HEK293T (cell line): Measurements from ENCODE around the gene ELMOD1.

Experiments used
- CTCF ChIA-PET: fragments of 350-600 bp; formaldehyde crosslinking; extraction: SDS; loops from one replicate; lab custom pipeline; 2021; ENCODE audit warnings: antibody characterized with exemption, inconsistent platforms; lab: Yijun Ruan, JAX
- POLR2A ChIA-PET: fragments of 350-600 bp; formaldehyde crosslinking; extraction: SDS; loops from one replicate; lab custom pipeline; 2020; ENCODE audit warnings: antibody characterized with exemption, inconsistent platforms; lab: Yijun Ruan, JAX
- DNase-seq: peaks from one replicate; pipeline ENCODE4 v3.0.0; 2012; ENCODE audit warnings: mixed read lengths; ENCODE audit errors: extremely low spot score
- ARNT ChIP-seq: fragments of 450-650 bp; IDR thresholded peaks from 2 replicates; pipeline ENCODE4 v1.6.1; 2017; ENCODE audit warnings: mild to moderate bottlenecking
- BHLHE40 ChIP-seq: fragments of 450-650 bp; IDR thresholded peaks from 2 replicates; pipeline ENCODE4 v1.6.1; 2016; ENCODE audit warnings: mild to moderate bottlenecking, moderate library complexity, borderline replicate concordance
- CTBP1 ChIP-seq: fragments of 450-650 bp; IDR thresholded peaks from 2 replicates; pipeline ENCODE4 v1.6.1; 2016; ENCODE audit warnings: borderline replicate concordance
- ELF4 ChIP-seq: fragments of 450-650 bp; IDR thresholded peaks from 2 replicates; pipeline ENCODE4 v1.6.1; 2017; ENCODE audit warnings: antibody characterized with exemption
- FOXA1 ChIP-seq: fragments of 450-650 bp; IDR thresholded peaks from 2 replicates; pipeline ENCODE4 v1.6.1; 2016; ENCODE audit warnings: mild to moderate bottlenecking
- FOXK2 ChIP-seq: fragments of 450-650 bp; IDR thresholded peaks from 2 replicates; pipeline ENCODE4 v1.6.1; 2016; ENCODE audit warnings: mild to moderate bottlenecking
- FOXM1 ChIP-seq: fragments of 450-650 bp; IDR thresholded peaks from 2 replicates; pipeline ENCODE4 v1.6.1; 2017; ENCODE audit warnings: mild to moderate bottlenecking, borderline replicate concordance
- HDGF ChIP-seq: fragments of 450-650 bp; IDR thresholded peaks from 2 replicates; pipeline ENCODE4 v1.6.1; 2017; ENCODE audit warnings: antibody characterized with exemption, borderline replicate concordance
- L3MBTL2 ChIP-seq: fragments of 450-650 bp; conservative IDR thresholded peaks from 2 replicates; pipeline ENCODE4 v1.6.1; 2016; ENCODE audit warnings: mild to moderate bottlenecking
- LEF1 ChIP-seq: fragments of 450-650 bp; IDR thresholded peaks from 2 replicates; pipeline ENCODE4 v1.6.1; 2017; ENCODE audit warnings: mild to moderate bottlenecking, borderline replicate concordance
- NFRKB ChIP-seq: fragments of 450-650 bp; IDR thresholded peaks from 2 replicates; pipeline ENCODE4 v1.6.1; 2016; ENCODE audit warnings: mild to moderate bottlenecking, moderate library complexity
- SP1 ChIP-seq: fragments of 450-650 bp; IDR thresholded peaks from 2 replicates; pipeline ENCODE4 v1.6.1; 2017
- SUZ12 ChIP-seq: fragments of 450-650 bp; IDR thresholded peaks from 2 replicates; pipeline ENCODE4 v1.6.1; 2016; ENCODE audit warnings: mild to moderate bottlenecking
- TARDBP ChIP-seq: fragments of 450-650 bp; IDR thresholded peaks from 2 replicates; pipeline ENCODE4 v1.6.1; 2016
- ZNF384 ChIP-seq: fragments of 450-650 bp; IDR thresholded peaks from 2 replicates; pipeline ENCODE4 v1.6.1; 2016
- TF ChIP-seq, protein P1 (sequence below): fragments of 450-650 bp; IDR thresholded peaks from 2 replicates; pipeline ENCODE4 v1.6.1; 2016

ELMOD1 gene

DNA sequence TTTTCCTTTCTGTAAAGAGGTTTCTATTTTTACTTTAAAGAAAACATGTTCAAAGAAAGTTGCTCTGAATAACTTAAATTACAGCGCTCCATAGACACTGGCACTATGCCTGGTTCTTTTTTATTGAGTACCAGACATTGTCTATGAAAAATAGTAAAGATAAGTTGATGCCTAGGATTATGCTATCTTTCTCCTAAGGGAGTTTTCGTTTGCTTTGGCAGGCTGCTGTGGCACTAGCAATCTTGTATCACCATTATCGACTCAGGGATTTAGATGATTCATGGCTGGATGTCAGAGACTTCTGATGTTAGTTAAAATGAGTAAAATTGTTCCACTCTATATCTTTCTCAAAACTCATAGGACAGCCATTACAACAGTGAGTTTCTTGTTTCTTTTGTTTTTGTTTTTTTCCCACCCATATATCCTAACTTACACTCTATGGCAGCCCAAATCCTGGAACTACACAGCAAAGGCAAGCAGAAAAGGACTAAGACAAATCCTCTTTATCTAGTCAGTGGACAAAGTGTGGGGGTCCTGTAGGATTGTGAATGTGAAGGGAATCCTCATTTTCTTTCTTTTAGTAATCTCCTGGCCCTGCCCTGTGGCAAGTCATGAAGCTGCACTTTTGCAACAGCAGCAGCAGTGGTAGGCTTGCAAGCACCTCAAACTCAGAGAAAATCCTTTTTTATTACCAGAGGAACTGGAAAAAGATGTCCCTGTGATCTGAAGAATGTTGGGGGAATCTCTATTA lies 100.2 kb downstream of the ELMOD1 start:
- CTCF ChIA-PET, result no interaction called here
- DNase-seq, result no peak
- TF ChIP-seq ARNT (no peak), NFRKB (no peak), FOXM1 (no peak), SP1 (no peak), SUZ12 (no peak), L3MBTL2 (no peak), FOXK2 (no peak), FOXA1 (no peak)
- POLR2A ChIA-PET, result no interaction called here

DNA sequence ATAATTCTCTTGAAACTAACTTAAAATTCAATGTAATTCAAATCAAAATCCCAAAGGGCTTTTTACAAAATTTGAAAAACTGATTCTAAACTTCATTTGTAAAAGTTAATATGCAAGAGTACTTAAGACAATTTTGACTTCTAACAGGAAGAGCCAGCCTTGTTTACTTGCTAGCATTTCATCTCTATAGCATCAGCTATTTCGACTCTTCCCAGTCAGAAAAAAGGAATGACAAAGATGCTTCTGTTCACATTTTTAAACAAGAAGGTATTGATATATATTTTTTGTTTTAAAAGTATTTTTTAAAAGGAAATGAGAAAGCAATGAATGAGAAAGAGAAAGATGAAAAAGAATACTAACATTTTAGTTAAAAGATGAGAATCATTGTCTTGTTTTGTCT lies 104.5 kb downstream of the ELMOD1 start:
- no peak for DNase-seq
- CTCF ChIA-PET, result no interaction called here

DNA sequence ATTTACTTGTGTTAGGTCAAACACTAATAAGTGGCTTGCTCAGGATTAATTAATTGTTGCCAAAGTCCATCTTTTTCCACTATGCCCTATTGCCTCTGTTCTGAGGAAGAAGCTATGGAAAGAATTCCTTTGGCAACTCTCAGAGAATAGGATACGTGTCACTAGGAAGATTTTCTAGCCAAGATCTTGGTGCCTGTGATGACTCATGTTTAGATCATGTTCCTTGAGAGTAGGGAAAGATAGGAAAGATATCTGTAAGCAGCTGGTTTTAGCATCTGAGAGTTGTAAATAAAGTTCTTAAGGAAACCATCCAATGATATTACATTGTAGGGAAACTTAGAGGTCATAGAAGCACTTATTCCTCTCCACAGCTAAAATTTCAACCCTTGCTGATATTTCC lies 105.2 kb downstream of the ELMOD1 start:
- POLR2A ChIA-PET, result no interaction called here
- CTCF ChIA-PET, result interaction anchor here (0.6 to 0.8 kb wide), 2 partner anchors 105 to 400 kb away, joined by 3 read pairs; partner anchors contain the start of gene ELMOD1
- no peak for TF ChIP-seq ZNF384
- no peak for TF ChIP-seq LEF1
- DNase-seq, result no peak

More for the DNA sequence above, 104.5 kb downstream of the ELMOD1 start:
- TF ChIP-seq ZNF384, result no peak
- TF ChIP-seq LEF1, result no peak
- no peak for TF ChIP-seq L3MBTL2
- no peak for TF ChIP-seq FOXK2
- TF ChIP-seq SP1, result no peak
- TF ChIP-seq ELF4, result no peak
- TF ChIP-seq HDGF, result no peak
- no peak for TF ChIP-seq BHLHE40
- TF ChIP-seq CTBP1, result no peak
- no peak for TF ChIP-seq TARDBP
- TF ChIP-seq ARNT, result no peak
- no peak for TF ChIP-seq SUZ12
- TF ChIP-seq, protein P1, sequence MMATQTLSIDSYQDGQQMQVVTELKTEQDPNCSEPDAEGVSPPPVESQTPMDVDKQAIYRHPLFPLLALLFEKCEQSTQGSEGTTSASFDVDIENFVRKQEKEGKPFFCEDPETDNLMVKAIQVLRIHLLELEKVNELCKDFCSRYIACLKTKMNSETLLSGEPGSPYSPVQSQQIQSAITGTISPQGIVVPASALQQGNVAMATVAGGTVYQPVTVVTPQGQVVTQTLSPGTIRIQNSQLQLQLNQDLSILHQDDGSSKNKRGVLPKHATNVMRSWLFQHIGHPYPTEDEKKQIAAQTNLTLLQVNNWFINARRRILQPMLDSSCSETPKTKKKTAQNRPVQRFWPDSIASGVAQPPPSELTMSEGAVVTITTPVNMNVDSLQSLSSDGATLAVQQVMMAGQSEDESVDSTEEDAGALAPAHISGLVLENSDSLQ, result no peak
- TF ChIP-seq NFRKB, result no peak
- no peak for TF ChIP-seq FOXM1
- no peak for TF ChIP-seq FOXA1
- POLR2A ChIA-PET, result no interaction called here

DNA sequence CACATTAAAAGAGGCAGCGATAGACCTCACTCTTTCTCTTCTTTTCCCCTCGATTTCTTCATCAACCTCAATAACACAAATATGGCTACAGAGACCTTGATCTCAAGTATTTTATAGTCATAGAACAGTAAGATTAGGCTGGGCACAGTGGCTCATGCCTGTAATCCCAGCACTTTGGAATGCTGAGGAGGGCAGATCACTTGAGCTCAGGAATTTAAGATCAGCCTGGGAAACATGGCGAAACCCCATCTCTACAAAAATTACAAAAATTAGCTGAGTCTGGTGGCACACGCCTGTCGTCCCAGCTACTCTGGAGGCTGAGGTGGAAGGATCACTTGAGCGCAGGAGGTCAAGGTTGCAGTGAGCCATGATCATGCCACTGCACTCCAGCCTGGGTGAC lies 106.3 kb downstream of the ELMOD1 start:
- no peak for TF ChIP-seq CTBP1
- no peak for TF ChIP-seq SUZ12
- no peak for TF ChIP-seq BHLHE40
- TF ChIP-seq HDGF, result no peak
- TF ChIP-seq FOXA1, result no peak
- no peak for TF ChIP-seq ELF4
- no peak for TF ChIP-seq L3MBTL2
- TF ChIP-seq TARDBP, result no peak
- TF ChIP-seq SP1, result no peak
- no peak for TF ChIP-seq LEF1
- no peak for TF ChIP-seq FOXK2
- TF ChIP-seq, protein P1, result no peak
- no peak for TF ChIP-seq ARNT
- TF ChIP-seq NFRKB, result no peak
- TF ChIP-seq ZNF384, result no peak
- TF ChIP-seq FOXM1, result no peak
- DNase-seq, result no peak
- ChIA-PET POLR2A (no interaction called here), CTCF (interaction anchor here (0.7 kb wide), 1 partner anchor 500 kb away, joined by 3 read pairs; no protein-coding TSS in a partner anchor)

DNA sequence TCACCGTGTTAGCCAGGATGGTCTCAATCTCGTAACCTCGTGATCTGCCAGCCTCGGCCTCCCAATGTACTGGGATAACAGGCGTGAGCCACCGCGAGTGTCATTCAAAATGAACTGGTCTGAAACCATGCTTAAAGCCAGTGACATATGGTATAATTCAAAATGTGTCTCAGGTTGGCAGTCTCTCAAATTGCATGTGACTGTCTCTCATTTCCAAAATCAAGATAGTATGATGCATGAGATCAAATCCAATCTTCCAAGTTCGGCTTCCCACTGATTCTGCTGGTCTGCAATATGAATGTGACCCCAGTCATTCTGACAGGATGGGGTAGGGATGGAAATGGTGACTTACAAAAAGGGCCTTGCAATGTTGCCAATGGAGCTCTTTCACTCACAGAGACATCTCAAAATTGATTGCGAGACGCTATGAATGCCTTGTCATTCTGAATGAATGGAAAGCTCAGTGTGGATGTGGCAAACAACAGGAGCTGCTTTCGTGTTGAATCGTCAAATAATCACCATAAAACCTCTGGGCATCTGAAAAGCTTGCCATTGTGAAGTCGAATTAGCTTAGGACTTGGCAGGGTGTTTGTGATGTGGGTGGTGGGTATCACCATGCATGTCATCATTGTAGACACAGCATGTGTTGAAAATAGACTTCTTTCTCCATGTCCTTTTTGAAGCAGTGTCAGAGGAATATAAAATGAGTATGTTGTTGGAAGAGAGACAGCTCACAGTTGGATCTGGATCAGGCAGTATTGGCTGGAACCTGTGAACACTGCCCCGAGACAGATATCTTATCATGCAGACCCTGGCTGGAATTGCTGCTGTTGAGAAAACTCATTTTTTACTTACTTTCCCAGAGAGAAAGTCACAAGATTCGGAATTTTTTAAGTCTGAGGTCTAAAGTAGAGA lies 108.7 kb downstream of the ELMOD1 start:
- POLR2A ChIA-PET, result no interaction called here
- CTCF ChIA-PET, result no interaction called here
- DNase-seq, result no peak
- TF ChIP-seq ARNT, result no peak
- TF ChIP-seq, protein P1, result no peak
- no peak for TF ChIP-seq L3MBTL2
- TF ChIP-seq SP1, result no peak
- TF ChIP-seq SUZ12, result no peak

DNA sequence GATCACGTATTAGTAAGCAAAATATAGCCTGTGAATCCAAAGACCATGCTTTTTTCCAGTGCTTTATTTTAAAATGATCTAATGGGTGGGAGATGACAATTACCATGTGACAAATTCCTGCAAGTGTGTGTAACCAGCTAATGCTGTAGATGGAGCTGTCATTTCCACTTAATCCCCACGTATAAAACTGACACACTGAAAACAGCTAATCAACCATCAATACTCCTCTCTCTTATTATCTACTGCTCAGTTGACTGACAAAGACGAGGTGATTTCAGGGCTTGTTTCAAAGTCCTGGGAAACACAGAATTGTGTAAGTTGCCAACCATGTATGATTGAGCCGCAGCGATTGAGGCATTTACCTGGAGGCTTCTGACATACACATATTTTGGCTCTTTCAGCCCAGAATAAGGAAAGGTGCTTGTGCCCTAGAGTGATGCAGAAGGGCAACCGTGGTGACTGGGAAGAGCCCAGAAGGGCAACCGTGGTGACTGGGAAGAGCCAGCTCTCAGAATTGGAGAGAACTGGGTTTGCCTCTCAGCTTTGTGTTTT lies 111.2 kb downstream of the ELMOD1 start:
- ChIA-PET CTCF (interaction anchor here (0.6 kb wide), 1 partner anchor 138 kb away, joined by 3 read pairs; no protein-coding TSS in a partner anchor), POLR2A (no interaction called here)
- TF ChIP-seq NFRKB (no peak), FOXK2 (no peak), LEF1 (no peak), TARDBP (no peak), SP1 (no peak), CTBP1 (no peak), FOXM1 (no peak), ARNT (no peak), L3MBTL2 (no peak), BHLHE40 (no peak), ZNF384 (no peak), SUZ12 (no peak), FOXA1 (no peak), HDGF (no peak)
- no peak for DNase-seq
